ENCODE measurements around the gene CCM2. TPM values are rescaled to one million over a fixed set of nuclear protein-coding genes. Genes with fewer than 3 reads are reported as not detected.

The CCM2 gene
- total RNA-seq, 1 donor from 2014 or later = 89.0 TPM

DNA sequence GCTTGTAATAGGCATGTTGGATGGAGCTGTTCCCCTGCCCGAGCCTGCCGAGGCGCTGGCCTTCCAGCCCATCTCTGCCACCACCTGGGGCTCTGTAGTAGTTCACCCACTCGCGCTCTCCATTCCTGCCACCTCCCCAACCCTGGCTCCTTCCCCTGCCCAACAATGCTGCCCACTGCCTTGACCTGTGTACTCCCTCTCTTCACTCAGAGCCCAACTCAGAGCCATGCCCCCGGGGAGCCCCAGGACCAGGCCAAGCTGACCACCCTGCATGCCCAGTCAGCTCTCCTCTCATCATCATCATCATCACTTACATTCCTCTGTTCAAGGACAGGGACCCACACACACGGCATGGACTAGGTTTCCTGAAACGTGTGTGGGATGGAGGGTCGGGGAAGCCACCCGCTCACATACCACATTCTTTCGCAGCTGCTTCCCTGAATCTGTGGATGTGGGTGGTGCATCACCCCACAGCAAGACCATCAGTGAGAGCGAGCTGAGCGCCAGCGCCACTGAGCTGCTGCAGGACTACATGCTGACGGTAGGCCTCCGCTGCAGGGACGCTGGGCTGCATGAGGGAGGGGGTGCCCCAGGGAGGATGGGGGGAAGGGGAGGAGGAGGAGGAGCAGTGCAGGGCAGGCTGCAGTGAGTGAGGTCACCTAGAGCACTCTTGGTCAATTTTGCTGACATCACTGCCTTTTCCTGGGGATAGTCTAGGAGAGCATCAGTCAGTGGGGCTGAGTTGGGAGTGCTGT is 73.2 kb downstream of the CCM2 start:
- no peaks in the 10 kb centered on the region for H3K27me3 Mint-ChIP-seq
- no peak for ATAC-seq (ENCODE audit: low read depth)
- intact Hi-C loops (cut with micrococcal nuclease) = no loop called here
- H3K9me3 Mint-ChIP-seq = no peaks in the 10 kb centered on the region
- no peak for DNase-seq
- ChIA-PET POLR2A (no interaction called here), CTCF (interaction anchor here (2.0 kb wide), 1 partner anchor 99 kb away, joined by 4 read pairs; no protein-coding TSS in a partner anchor)
- no peak overlapping the region for H3K4me3 Mint-ChIP-seq
- TF ChIP-seq, protein P1, sequence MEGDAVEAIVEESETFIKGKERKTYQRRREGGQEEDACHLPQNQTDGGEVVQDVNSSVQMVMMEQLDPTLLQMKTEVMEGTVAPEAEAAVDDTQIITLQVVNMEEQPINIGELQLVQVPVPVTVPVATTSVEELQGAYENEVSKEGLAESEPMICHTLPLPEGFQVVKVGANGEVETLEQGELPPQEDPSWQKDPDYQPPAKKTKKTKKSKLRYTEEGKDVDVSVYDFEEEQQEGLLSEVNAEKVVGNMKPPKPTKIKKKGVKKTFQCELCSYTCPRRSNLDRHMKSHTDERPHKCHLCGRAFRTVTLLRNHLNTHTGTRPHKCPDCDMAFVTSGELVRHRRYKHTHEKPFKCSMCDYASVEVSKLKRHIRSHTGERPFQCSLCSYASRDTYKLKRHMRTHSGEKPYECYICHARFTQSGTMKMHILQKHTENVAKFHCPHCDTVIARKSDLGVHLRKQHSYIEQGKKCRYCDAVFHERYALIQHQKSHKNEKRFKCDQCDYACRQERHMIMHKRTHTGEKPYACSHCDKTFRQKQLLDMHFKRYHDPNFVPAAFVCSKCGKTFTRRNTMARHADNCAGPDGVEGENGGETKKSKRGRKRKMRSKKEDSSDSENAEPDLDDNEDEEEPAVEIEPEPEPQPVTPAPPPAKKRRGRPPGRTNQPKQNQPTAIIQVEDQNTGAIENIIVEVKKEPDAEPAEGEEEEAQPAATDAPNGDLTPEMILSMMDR (IDR thresholded peaks at IDR 0.05) = no peak
- H3K27ac Mint-ChIP-seq = no peak overlapping the region
- H3K4me1 Mint-ChIP-seq = peaks cover 6% of the 10 kb centered on the region
- H3K36me3 Mint-ChIP-seq (ENCODE audit: low read depth) = peaks cover 88% of the 10 kb centered on the region

DNA sequence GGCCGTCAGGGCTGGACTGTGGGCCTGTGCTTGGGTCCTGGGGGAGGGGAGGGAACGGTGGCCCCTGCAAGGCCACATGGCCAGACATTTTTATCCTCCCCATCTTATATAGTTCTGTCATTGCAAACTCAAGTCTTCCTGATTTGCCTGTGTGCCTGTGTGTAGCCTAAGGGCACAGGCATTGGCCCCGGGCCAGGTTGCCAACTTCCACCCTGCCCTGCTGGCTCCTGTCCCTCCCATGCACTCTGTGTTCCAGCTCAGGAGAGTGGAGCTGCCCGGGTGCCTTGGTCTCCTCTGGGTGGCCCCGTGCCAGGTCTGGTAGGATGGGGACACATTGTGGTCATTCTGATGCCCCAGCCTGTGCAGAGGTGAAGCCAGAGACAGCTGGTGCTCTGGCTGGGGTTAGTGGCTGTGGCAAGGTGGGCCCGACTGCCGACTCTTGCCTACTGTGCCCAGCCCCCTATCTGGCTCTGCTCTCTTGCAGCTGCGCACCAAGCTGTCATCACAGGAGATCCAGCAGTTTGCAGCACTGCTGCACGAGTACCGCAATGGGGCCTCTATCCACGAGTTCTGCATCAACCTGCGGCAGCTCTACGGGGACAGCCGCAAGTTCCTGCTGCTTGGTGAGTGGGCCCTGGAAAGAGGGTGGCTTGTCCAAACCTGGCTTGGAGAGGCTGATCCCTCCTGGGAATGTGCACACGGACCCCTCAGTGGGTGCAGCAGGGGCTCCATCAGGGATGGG is 74.0 kb downstream of the CCM2 start:
- CTCF ChIA-PET = interaction anchor here (2.0 kb wide), 1 partner anchor 100 kb away, joined by 4 read pairs; no protein-coding TSS in a partner anchor
- Mint-ChIP-seq H3K27me3 (no peaks in the 10 kb centered on the region), H3K27ac (no peak overlapping the region), H3K4me3 (no peak overlapping the region), H3K9me3 (no peaks in the 10 kb centered on the region), H3K4me1 (no peaks in the 10 kb centered on the region), H3K36me3 (ENCODE audit: low read depth) (peaks cover 81% of the 10 kb centered on the region)
- intact Hi-C loops (cut with micrococcal nuclease) = no loop called here
- ATAC-seq (ENCODE audit: low read depth) (no peak), DNase-seq (no peak)
- POLR2A ChIA-PET = no interaction called here
- TF ChIP-seq, protein P1 (IDR thresholded peaks at IDR 0.05) = no peak

DNA sequence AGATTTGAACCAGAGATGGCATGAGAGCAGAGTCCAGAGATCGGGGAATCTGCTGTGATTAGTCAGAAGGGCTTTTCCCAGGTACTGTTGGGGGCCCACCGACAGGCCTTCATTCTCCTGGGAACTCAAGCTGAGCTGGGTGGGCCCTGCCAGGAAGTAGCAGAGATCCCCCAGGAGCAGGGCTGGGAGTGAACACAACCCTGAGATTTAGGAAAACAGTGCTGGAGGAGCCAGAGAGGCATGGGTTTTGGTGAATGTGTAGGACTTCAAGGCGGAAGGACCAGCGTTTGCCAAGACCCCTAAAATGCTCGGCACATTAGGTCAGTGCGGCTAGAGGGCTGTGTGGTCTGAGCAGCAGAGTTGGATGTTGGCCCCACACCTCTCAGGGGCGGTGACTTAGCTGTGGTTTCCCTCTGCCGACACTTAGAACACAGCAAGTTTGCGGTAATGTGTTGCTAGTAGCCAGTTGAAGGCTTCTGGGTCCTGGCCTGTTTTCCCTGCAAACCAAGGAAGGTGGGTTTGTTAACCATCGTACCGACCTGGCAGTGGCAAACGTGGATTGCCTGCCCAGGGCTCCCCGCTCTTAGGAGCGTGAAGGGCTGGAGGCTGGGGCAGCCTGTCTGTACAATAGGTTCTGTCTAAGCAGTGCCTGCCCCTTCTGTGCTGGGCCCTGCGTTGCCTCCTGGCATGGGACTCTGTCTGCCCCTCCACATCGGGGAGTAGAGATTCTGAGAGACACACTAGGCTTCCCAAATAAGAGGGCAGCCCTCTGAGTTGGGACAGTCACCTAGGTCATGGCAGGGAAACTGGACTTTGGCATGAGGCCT is 74.7 kb downstream of the CCM2 start:
- Mint-ChIP-seq H3K36me3 (ENCODE audit: low read depth) (peaks cover 73% of the 10 kb centered on the region), H3K4me3 (no peak overlapping the region), H3K27me3 (no peaks in the 10 kb centered on the region), H3K9me3 (no peaks in the 10 kb centered on the region), H3K27ac (no peak overlapping the region), H3K4me1 (no peaks in the 10 kb centered on the region)
- POLR2A ChIA-PET = no interaction called here
- DNase-seq (no peak), ATAC-seq (ENCODE audit: low read depth) (no peak)
- TF ChIP-seq, protein P1 (IDR thresholded peaks at IDR 0.05) = no peak
- intact Hi-C loops (cut with micrococcal nuclease) = no loop called here
- CTCF ChIA-PET = interaction anchor here (2.0 kb wide), 1 partner anchor 101 kb away, joined by 4 read pairs; no protein-coding TSS in a partner anchor

DNA sequence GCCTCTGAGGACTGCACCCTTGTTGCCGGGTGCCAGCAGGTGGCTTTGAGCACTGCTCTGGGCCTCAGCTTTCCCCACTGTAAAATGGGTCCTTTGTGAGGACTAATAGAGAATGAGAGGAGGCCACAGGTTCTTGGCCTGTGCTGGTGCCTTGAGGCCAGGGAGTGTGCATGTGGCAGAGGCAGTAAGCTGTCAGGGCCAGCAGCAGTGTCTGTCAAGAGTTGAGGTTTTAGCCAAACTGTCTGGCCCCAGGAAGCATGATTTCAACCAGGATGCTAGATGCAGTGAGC is 75.3 kb downstream of the CCM2 start:
- intact Hi-C loops (cut with micrococcal nuclease) = no loop called here
- ATAC-seq (ENCODE audit: low read depth) = no peak
- Mint-ChIP-seq H3K9me3 (no peaks in the 10 kb centered on the region), H3K4me1 (no peaks in the 10 kb centered on the region), H3K36me3 (ENCODE audit: low read depth) (peaks cover 67% of the 10 kb centered on the region), H3K4me3 (no peak overlapping the region), H3K27me3 (no peaks in the 10 kb centered on the region), H3K27ac (no peak overlapping the region)
- ChIA-PET POLR2A (no interaction called here), CTCF (interaction anchor here (2.0 kb wide), 1 partner anchor 102 kb away, joined by 4 read pairs; no protein-coding TSS in a partner anchor)
- TF ChIP-seq, protein P1 (IDR thresholded peaks at IDR 0.05) = no peak
- DNase-seq = no peak

Data from activated B cell treated with CpG ODN at 0.5 μM for 24 hours (primary cell).